HepG2 (cell line): Measurements from ENCODE around the gene INTS2. TPM values are rescaled to one million over a fixed set of nuclear protein-coding genes. Genes with fewer than 3 reads are reported as not detected.

Source experiments
- CENPT ChIP-seq: sonication (generic); formaldehyde crosslinking; IDR thresholded peaks from 2 replicates; pipeline ENCODE4 v1.8.0; 2022; ENCODE audit warnings: low read depth, mild to moderate bottlenecking, moderate library complexity, missing genetic modification reagents
- CSRNP1 ChIP-seq: sonication (generic); formaldehyde crosslinking; IDR thresholded peaks from 2 replicates; pipeline ENCODE4 v1.8.1; 2023; ENCODE audit warnings: mild to moderate bottlenecking, missing genetic modification reagents
- MLLT10 ChIP-seq: sonication (generic); formaldehyde crosslinking; IDR thresholded peaks from 2 replicates; pipeline ENCODE4 v1.4.0; 2020; ENCODE audit warnings: missing genetic modification reagents
- MXD3 ChIP-seq: IDR thresholded peaks from 2 replicates; pipeline ENCODE4 v1.6.1; 2016; ENCODE audit warnings: mild to moderate bottlenecking, missing biosample characterization, missing genetic modification reagents
- NONO ChIP-seq, 2 experiments: fragments of 450-650 bp in 1 of 2; sonication (generic) in 1 of 2; formaldehyde crosslinking in 1 of 2; IDR thresholded peaks in 1 of 2; conservative IDR thresholded peaks in 1 of 2; 2 replicates each; pipeline versions ENCODE4 v1.6.1 to v1.8.0; 2017 to 2022; ENCODE audit warnings: mild to moderate bottlenecking in 1 of 2, missing genetic modification reagents in 1 of 2, moderate library complexity in 1 of 2
- SNRNP70 ChIP-seq: fragments of 200-400 bp; formaldehyde crosslinking; IDR thresholded peaks from 2 replicates; pipeline ENCODE4 v1.6.1; 2017; ENCODE audit warnings: mild to moderate bottlenecking, low read depth, low read length, moderate library complexity
- ZNF549 ChIP-seq: sonication (generic); formaldehyde crosslinking; IDR thresholded peaks from 2 replicates; pipeline ENCODE4 v1.5.0; 2020; ENCODE audit warnings: missing genetic modification reagents
- ZNF788 ChIP-seq: sonication (generic); formaldehyde crosslinking; IDR thresholded peaks from 2 replicates; pipeline ENCODE4 v1.5.0; 2020; ENCODE audit warnings: mild to moderate bottlenecking, missing genetic modification reagents, borderline replicate concordance
- polyA plus RNA-seq, 8 experiments: library from polyadenylated mRNA; depleted of rRNA in 3 of 8; stranded (reverse) in 7 of 8; unstranded in 1 of 8; fragments of >200 nt; fragmentation: Illumina TruSeq in 4 of 8; extraction: Trizol in 4 of 8; gene quantifications; 2 replicates each; pipeline versions ENCODE4 v1.2.1 to v1.2.3, GENCODE V29; 2011 to 2016; ENCODE audit warnings: low read depth in 4 of 8, missing spikeins in 1 of 8, mixed read lengths in 1 of 8; ENCODE audit not compliant: insufficient read depth in 1 of 8
- total RNA-seq, 5 experiments: library from RNA; depleted of rRNA; stranded (reverse); fragments of >200 nt; fragmentation: Illumina TruSeq; extraction: Trizol; gene quantifications; 2 replicates each; pipeline ENCODE4 v1.2.3, GENCODE V29; 2016; ENCODE audit warnings: low read depth in 1 of 5
- TF ChIP-seq, protein P1 (sequence below): sonication (generic); formaldehyde crosslinking; IDR thresholded peaks from 2 replicates; pipeline ENCODE4 v1.4.0; 2020; ENCODE audit warnings: mild to moderate bottlenecking, missing genetic modification reagents
- TF ChIP-seq, protein P2 (sequence below): sonication (generic); formaldehyde crosslinking; IDR thresholded peaks from 2 replicates; pipeline ENCODE4 v1.8.0; 2022; ENCODE audit warnings: mild to moderate bottlenecking, missing genetic modification reagents, borderline replicate concordance
- TF ChIP-seq, protein P3 (sequence below), 2 experiments: sonication (generic) in 1 of 2; formaldehyde crosslinking in 1 of 2; IDR thresholded peaks; 2 replicates each; pipeline versions ENCODE4 v1.4.0 to v1.6.1; 2016 to 2020; ENCODE audit warnings: borderline replicate concordance in 1 of 2, low read depth in 1 of 2, mild to moderate bottlenecking in 1 of 2, missing genetic modification reagents in 1 of 2

Gene INTS2
- total and polyA plus RNA-seq, 2 of the 13 experiments (the other 11 are each of a cell fraction or from before 2014, with no cell fraction given): 20.5 to 30.2 TPM

DNA sequence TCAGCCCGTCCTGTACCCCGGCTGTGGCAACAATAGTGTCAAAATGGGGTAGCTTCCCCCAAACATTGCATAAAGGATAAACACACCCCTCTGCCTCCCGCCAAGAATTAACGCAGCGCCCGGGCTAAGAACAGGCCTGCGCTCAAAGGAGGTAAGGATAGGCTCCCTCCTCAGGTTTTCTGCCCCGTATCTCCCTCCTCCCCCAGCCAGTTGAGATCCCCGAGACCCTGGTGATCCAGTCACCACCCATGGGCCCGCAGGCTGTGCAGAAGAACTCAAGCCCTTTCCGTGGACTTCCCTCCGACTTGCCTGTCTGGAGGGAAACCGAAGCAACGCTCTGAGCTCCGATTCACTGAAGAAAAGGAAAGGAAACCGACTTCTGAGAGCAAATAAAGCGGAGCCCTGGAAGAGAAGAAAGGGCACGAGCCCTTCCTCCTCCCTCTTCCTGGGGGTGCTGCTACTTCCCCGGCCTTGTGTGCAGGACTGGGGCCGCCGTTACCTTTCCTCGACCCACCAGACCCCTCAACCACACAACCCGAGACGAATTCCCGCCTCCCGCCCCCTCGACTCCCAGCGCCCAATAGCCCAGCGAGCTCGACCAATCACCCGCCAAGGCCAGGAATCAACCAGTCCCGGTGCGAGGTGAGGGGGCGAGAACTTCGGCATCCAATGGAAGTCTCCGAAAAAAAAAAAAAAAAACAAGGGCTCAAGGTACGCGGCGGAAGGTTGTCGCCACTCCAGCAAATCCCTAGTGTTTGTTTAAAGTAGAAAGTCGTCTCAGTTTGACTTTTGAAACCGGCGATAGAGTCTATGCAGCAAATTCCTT, 64.6 kb downstream of the INTS2 start, which contains the start of gene BRIP1 (continued):
- TF ChIP-seq, protein P1, sequence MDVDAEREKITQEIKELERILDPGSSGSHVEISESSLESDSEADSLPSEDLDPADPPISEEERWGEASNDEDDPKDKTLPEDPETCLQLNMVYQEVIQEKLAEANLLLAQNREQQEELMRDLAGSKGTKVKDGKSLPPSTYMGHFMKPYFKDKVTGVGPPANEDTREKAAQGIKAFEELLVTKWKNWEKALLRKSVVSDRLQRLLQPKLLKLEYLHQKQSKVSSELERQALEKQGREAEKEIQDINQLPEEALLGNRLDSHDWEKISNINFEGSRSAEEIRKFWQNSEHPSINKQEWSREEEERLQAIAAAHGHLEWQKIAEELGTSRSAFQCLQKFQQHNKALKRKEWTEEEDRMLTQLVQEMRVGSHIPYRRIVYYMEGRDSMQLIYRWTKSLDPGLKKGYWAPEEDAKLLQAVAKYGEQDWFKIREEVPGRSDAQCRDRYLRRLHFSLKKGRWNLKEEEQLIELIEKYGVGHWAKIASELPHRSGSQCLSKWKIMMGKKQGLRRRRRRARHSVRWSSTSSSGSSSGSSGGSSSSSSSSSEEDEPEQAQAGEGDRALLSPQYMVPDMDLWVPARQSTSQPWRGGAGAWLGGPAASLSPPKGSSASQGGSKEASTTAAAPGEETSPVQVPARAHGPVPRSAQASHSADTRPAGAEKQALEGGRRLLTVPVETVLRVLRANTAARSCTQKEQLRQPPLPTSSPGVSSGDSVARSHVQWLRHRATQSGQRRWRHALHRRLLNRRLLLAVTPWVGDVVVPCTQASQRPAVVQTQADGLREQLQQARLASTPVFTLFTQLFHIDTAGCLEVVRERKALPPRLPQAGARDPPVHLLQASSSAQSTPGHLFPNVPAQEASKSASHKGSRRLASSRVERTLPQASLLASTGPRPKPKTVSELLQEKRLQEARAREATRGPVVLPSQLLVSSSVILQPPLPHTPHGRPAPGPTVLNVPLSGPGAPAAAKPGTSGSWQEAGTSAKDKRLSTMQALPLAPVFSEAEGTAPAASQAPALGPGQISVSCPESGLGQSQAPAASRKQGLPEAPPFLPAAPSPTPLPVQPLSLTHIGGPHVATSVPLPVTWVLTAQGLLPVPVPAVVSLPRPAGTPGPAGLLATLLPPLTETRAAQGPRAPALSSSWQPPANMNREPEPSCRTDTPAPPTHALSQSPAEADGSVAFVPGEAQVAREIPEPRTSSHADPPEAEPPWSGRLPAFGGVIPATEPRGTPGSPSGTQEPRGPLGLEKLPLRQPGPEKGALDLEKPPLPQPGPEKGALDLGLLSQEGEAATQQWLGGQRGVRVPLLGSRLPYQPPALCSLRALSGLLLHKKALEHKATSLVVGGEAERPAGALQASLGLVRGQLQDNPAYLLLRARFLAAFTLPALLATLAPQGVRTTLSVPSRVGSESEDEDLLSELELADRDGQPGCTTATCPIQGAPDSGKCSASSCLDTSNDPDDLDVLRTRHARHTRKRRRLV: peak; percentile 64; the same call in 1 of the 2 replicates
- TF ChIP-seq MLLT10 (CRISPR knock-in tag) (no peak), NONO (IDR thresholded peaks at IDR 0.05) (no peak), NONO (CRISPR knock-in tag; conservative IDR thresholded peaks at IDR 0.05) (peak; percentile 92), CENPT (CRISPR knock-in tag) (no peak), MXD3 (CRISPR knock-in tag) (peak; percentile 35; the same call in 1 of the 2 replicates), ZNF788 (CRISPR knock-in tag) (no peak; the same call in 1 of the 2 replicates), ZNF549 (CRISPR knock-in tag) (no peak), CSRNP1 (CRISPR knock-in tag) (peak; percentile 66; the same call in 1 of the 2 replicates), SNRNP70 (no peak)
- TF ChIP-seq, protein P2, sequence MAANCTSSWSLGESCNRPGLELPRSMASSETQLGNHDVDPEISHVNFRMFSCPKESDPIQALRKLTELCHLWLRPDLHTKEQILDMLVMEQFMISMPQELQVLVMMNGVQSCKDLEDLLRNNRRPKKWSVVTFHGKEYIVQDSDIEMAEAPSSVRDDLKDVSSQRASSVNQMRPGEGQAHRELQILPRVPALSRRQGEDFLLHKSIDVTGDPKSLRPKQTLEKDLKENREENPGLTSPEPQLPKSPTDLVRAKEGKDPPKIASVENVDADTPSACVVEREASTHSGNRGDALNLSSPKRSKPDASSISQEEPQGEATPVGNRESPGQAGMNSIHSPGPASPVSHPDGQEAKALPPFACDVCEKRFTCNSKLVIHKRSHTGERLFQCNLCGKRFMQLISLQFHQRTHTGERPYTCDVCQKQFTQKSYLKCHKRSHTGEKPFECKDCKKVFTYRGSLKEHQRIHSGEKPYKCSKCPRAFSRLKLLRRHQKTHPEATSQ (CRISPR knock-in tag): peak; percentile 21; the same call in 1 of the 2 replicates
- TF ChIP-seq, protein P3, sequence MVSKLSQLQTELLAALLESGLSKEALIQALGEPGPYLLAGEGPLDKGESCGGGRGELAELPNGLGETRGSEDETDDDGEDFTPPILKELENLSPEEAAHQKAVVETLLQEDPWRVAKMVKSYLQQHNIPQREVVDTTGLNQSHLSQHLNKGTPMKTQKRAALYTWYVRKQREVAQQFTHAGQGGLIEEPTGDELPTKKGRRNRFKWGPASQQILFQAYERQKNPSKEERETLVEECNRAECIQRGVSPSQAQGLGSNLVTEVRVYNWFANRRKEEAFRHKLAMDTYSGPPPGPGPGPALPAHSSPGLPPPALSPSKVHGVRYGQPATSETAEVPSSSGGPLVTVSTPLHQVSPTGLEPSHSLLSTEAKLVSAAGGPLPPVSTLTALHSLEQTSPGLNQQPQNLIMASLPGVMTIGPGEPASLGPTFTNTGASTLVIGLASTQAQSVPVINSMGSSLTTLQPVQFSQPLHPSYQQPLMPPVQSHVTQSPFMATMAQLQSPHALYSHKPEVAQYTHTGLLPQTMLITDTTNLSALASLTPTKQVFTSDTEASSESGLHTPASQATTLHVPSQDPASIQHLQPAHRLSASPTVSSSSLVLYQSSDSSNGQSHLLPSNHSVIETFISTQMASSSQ (IDR thresholded peaks at IDR 0.05; ENCODE audit: low read depth): 0 out of 2 replicates have a peak, but pooled peaks have one; percentile 21
- TF ChIP-seq, protein P3 (CRISPR knock-in tag; IDR thresholded peaks at IDR 0.05; ENCODE audit: borderline replicate concordance): peak; percentile 62; the same call in 1 of the 2 replicates
